Glutamatergic neuron (in vitro differentiated cells): ENCODE measurements around the gene IGFBP4. TPM values are rescaled to one million over a fixed set of nuclear protein-coding genes. Genes with fewer than 3 reads are reported as not detected.

Source experiments
- DNase-seq: peaks from one replicate; pipeline ENCODE4 v3.0.0; 2022
- H3K27ac Mint-ChIP-seq: one replicate; pipeline ENCODE4 v1.8.0; 2020; ENCODE audit warnings: mild to moderate bottlenecking, mixed read lengths, inconsistent platforms; ENCODE audit not compliant: unreplicated experiment
- H3K27me3 Mint-ChIP-seq: one replicate; pipeline ENCODE4 v1.8.0; 2020; ENCODE audit warnings: mild to moderate bottlenecking, moderate library complexity, mixed read lengths, inconsistent platforms; ENCODE audit not compliant: unreplicated experiment
- H3K36me3 Mint-ChIP-seq: one replicate; pipeline ENCODE4 v1.8.0; 2020; ENCODE audit warnings: mild to moderate bottlenecking, mixed read lengths, inconsistent platforms; ENCODE audit not compliant: unreplicated experiment
- H3K4me1 Mint-ChIP-seq: one replicate; pipeline ENCODE4 v1.8.0; 2020; ENCODE audit warnings: mild to moderate bottlenecking, low read depth, mixed read lengths, inconsistent platforms; ENCODE audit not compliant: unreplicated experiment
- H3K4me3 Mint-ChIP-seq: one replicate; pipeline ENCODE4 v1.8.0; 2020; ENCODE audit warnings: mild to moderate bottlenecking, mixed read lengths, inconsistent platforms; ENCODE audit not compliant: unreplicated experiment
- H3K9me3 Mint-ChIP-seq: one replicate; pipeline ENCODE4 v1.8.0; 2020; ENCODE audit warnings: mild to moderate bottlenecking, moderate library complexity, mixed read lengths, inconsistent platforms; ENCODE audit not compliant: unreplicated experiment
- total RNA-seq: library from RNA; stranded (reverse); fragmentation: NEBNext Ultra II Directional; extraction: Animal tissue kit (Norgen Biotek cat#: 25700); gene quantifications from one replicate; pipeline ENCODE4 v1.2.1, GENCODE V29; 2021; ENCODE audit not compliant: unreplicated experiment
- TF ChIP-seq, protein P1 (sequence below): fragments of 200-600 bp; sonication (generic); IDR thresholded peaks from one replicate; pipeline ENCODE4 v1.5.0; 2021; ENCODE audit not compliant: partially characterized antibody, unreplicated experiment

The IGFBP4 gene
- total RNA-seq, 1 donor from 2014 or later, result 1.9 TPM

DNA sequence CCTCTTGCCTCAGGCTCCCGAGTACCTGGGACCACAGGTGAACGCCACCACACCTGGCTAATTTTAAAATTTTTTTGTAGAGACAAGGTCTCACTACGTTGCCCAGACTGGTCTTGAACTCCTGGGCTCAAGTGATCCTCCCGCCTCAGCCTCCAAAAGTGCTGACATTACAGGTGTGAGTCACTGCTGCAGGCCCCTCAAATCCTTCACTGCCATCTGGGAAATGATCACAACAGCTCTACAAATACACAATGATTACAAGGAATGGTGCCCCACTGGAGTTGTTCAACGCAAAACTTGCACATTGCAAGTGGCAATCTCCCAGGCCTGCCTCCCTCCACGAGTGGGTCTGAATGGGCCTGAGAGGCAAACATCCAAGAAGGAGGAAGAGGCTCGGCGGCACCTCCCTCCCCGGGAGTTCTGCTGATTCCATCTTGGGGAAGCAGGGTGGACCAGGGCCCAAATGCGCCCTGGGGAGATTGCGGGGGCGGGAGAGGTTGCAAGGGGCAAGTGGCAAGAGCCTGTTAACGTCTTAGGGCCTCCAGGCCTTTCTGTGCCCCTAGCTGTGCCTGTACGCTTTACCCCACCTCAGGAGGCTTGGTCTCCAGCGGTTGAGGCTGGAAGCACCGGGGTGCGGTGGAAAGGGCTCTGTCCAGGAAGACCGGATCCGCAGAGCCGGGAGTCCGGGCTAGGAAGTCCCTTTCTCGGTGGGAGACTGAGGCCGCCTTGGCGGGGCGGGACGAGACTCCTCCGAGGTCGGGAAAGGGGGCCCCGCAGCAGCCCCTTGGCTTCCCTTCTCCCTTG lies 656 bp upstream of the IGFBP4 start:
- peak overlapping the region; percentile 67 for H3K4me3 Mint-ChIP-seq
- peaks cover 3% of the 10 kb centered on the region for H3K4me1 Mint-ChIP-seq
- H3K9me3 Mint-ChIP-seq, result peaks cover 2% of the 10 kb centered on the region
- H3K27me3 Mint-ChIP-seq, result peaks cover 12% of the 10 kb centered on the region
- no peak overlapping the region for H3K27ac Mint-ChIP-seq
- no peaks in the 10 kb centered on the region for H3K36me3 Mint-ChIP-seq
- TF ChIP-seq, protein P1, sequence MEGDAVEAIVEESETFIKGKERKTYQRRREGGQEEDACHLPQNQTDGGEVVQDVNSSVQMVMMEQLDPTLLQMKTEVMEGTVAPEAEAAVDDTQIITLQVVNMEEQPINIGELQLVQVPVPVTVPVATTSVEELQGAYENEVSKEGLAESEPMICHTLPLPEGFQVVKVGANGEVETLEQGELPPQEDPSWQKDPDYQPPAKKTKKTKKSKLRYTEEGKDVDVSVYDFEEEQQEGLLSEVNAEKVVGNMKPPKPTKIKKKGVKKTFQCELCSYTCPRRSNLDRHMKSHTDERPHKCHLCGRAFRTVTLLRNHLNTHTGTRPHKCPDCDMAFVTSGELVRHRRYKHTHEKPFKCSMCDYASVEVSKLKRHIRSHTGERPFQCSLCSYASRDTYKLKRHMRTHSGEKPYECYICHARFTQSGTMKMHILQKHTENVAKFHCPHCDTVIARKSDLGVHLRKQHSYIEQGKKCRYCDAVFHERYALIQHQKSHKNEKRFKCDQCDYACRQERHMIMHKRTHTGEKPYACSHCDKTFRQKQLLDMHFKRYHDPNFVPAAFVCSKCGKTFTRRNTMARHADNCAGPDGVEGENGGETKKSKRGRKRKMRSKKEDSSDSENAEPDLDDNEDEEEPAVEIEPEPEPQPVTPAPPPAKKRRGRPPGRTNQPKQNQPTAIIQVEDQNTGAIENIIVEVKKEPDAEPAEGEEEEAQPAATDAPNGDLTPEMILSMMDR, result no peak
- no peak for DNase-seq

GRCh38 chr17:40443988-40444899 lies 994 bp downstream of the IGFBP4 start:
- H3K9me3 Mint-ChIP-seq, result peaks cover 2% of the 10 kb centered on the region
- peaks cover 3% of the 10 kb centered on the region for H3K4me1 Mint-ChIP-seq
- TF ChIP-seq, protein P1, result no peak
- no peak for DNase-seq
- peaks cover 12% of the 10 kb centered on the region for H3K27me3 Mint-ChIP-seq
- H3K27ac Mint-ChIP-seq, result no peak overlapping the region
- H3K36me3 Mint-ChIP-seq, result no peaks in the 10 kb centered on the region
- peak overlapping the region; percentile 59 for H3K4me3 Mint-ChIP-seq

DNA sequence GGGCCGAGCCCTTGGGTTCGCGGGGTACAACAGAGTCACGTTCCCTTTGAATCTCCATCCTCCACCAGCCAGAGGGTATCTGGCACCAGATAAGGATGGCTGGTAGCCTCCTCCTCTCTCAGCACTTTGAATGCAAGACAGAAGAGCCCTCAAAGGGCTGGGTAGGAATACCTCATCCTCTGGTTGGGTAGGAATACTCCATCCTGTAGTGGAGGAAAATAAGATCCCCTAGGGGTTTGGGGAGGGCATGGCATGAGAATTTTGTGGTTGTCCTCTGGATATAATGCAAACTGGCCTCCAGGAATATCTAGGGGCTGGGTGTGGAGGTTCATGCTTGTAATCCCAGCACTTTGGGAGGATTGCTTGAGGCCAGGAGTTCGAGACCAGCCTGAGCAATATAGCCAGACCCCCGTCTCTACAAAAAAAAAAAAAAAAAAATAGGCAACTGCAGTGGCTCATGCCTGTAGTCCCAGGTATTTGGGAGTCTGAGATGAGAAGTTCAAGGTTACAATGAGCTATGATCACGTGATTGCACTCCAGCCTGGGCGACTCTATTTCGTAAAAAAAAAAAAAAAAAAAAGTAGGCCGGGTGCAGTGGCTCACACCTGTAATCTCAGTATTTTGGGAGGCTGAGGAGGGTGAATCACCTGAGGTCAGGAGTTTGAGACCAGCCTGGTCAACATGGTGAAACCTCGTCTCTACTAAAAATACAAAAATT lies 2.7 kb downstream of the IGFBP4 start:
- peaks cover 12% of the 10 kb centered on the region for H3K27me3 Mint-ChIP-seq
- H3K27ac Mint-ChIP-seq, result no peak overlapping the region
- H3K4me3 Mint-ChIP-seq, result no peak overlapping the region
- TF ChIP-seq, protein P1, result no peak
- peaks cover 3% of the 10 kb centered on the region for H3K4me1 Mint-ChIP-seq
- H3K9me3 Mint-ChIP-seq, result peaks cover 2% of the 10 kb centered on the region
- no peaks in the 10 kb centered on the region for H3K36me3 Mint-ChIP-seq
- no peak for DNase-seq

DNA sequence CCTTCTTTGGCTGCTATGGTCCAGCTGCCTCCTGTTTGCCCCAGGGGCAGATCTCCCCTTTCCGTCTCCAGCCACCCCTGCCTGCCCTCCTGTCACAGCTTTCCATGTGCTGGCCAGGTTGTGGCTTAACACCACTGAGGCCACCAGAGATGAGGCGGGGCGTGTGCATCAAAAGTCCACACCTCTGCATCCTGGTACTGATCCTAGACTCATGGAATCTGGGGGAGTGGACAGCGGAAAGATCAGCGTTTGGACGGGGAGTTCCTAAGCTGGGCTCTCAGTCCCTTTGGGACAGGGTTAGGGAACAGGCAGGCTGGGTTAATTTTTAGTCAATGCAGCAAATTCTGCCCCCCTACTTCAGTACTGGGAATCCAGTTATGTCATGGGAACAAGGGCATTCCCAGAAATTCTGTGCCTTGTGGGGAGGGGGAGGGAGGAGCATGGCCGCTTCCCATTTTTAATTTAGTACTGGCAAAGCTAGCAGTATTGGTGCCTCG lies 3.9 kb downstream of the IGFBP4 start:
- H3K27ac Mint-ChIP-seq, result no peak overlapping the region
- H3K27me3 Mint-ChIP-seq, result peaks cover 12% of the 10 kb centered on the region
- H3K4me1 Mint-ChIP-seq, result peaks cover 4% of the 10 kb centered on the region
- H3K4me3 Mint-ChIP-seq, result no peak overlapping the region
- H3K9me3 Mint-ChIP-seq, result peaks cover 3% of the 10 kb centered on the region
- TF ChIP-seq, protein P1, result no peak
- H3K36me3 Mint-ChIP-seq, result no peaks in the 10 kb centered on the region
- no peak for DNase-seq
